HG02642 (cell line): ENCODE results near the gene EPHB1.
"Not testable (repeated sequence)": the region's sequence is repeated elsewhere in the genome, so short reads cannot be mapped to it uniquely, and the experiment has no call there.

Experiments
- ATAC-seq: cut with Tn5 transposase; IDR thresholded peaks from one replicate; pipeline ENCODE4 v1.9.1; 2021; ENCODE audit warnings: mild to moderate bottlenecking; ENCODE audit not compliant: unreplicated experiment, poor library complexity

EPHB1 gene

DNA sequence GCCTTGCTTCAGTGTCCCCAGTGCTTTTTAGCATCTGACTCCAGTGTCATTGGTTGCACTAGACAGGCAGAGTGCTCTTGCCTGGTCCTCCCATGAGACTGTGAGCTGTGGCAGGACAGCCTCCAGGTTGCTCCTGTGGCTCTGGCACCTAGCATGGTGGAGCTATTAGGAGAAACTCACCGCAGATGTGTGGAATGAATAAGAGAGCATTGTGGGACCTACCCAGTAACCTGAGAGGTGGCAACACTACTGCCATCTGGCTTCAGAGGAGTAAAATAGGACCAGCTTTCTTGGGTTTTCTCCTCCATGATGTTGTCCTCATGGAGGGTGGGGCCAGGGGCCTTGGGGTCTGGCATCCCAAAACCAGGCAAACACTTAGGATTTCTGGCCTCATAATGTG lies 183.6 kb downstream of the EPHB1 start:
- no peak for ATAC-seq

DNA sequence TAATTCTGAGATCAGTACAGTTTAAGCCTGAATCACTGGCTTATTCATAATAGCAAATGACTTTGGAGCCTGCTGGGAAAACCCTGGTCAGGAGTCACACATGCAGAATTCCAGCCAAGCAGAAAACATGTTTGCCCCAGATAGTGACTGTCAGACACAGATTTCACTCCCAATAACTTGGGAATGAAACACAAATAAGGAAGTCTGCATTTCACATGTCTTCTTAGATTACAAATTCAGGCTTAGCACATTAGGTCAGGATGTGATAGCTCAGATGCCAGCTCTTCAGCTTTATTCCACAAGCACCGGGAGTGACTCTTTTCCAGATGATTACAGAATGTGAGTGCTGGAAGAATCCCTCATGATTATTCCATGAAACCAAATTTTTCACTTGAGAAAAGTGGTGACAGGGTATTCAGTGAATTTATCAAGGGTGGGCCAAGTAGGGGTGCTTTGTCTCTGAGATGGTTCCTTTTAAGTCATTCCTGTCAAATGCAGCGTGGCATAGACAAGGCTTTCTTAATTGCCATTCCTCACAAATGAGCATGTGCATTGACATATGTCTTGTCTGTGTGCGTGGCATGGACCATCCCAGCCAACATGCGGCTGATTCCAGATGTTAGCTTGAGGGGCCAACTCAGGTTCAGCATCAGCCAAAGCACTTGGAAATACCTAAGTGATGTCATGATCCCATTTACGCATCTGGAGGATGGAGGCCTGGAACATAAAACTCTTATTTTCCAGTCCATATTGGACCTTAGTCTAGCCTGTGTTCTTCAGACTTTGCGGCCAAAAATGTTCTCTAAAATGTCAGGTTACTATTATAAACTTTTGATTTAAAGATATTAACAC lies 191.0 kb downstream of the EPHB1 start:
- no peak for ATAC-seq

DNA sequence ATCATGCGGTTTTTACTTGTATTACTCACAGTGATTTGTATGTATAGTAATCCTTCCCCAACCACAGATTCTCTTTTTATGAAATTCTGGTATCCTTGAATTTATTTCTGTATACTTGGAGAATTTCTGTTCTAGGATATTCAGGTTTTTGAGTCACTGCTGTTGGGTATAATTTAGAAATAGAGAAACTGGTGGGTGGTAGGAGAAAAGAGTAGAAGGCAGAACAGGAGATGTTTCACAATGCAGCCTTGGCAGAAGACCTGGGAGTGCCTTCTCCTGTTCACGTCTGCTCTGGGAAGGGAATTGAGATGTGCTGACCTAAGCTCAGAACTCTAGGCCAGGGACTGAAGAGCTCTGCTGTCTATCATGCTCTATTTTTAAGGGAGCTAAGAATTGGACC lies 193.6 kb downstream of the EPHB1 start:
- no peak for ATAC-seq

DNA sequence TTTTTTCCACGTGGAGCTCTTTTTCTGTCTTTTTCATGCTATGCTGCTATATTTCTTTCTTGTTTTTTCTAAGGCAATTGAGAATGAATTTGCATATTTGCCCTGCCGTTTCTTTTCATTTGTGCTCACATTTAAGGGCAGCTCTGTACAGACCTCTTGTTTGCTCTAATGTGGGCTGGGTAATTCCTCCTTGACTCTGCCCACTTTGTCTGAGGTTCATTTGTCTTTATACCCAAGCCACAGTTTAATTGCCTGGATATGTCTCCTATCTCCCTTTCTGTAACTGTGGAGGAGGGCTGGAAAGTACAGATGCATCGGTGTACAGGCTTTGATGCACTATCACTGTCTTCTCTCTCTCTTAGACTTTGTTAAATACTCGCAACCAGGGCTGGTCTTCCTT lies 195.9 kb downstream of the EPHB1 start:
- no peak for ATAC-seq

DNA sequence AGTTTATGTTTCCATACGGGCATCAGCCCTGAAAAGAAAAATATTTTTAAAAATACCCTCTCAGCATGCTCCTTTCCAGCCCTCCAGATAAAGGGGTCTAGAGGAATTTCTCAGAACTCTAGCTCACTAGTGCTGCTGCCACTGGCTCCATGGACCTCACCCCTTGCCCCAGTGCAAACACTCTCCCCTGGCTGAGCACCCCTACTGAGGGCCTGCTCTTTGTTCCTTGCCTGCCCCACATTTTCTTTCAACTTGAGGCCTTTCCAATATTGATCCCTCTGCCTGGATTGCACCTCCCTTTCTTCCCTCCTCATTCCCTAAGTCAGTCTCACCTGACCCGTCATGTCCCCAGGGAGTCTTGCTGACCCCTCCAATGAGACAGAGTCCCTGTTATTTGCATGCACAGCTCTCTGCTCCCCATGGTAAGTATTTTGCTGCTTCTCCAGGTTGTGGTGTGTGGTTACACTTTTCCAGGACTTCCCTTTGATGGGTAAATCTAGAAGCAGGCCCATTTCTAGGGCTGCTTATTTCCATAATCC lies 196.5 kb downstream of the EPHB1 start:
- ATAC-seq, result no peak

DNA sequence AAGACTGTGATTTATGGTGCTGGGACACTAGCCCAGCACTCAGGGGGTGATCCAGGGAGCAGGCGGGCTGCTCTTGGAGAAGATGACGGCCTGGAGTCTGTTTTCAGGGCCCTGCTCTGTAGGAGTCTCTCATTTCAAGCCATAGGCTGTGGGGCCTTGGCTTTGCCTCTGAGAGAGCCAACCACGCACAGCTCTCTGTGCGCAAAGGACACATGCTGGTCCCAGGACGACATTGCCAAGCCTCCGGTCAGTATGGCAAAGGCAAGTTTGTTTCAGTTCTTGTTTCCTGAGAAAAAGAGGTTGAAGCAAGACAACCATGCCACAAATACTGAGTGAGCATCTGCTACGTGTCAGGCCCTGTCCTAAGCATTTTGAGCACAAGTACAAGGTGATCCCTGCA lies 197.1 kb downstream of the EPHB1 start:
- ATAC-seq, result no peak

DNA sequence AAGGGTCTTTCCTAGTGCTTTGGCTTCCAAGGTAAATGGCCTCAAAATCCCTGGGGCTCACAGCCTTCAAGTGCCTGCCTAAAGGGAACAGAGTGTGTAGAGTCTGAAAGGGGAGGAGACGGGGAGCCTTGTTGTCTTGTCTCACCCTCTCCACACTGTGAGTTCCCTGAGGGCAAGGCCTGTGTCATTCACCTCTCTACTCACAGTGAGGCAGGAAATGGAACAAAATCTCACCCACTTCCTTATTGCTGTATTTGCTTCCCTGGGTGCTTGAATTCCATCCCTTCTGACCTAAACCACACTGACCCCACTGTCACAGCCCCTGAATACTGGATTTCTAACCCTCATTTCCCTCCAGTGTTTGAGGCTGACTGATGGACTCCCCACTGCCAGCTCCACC lies 197.5 kb downstream of the EPHB1 start:
- ATAC-seq, result no peak

DNA sequence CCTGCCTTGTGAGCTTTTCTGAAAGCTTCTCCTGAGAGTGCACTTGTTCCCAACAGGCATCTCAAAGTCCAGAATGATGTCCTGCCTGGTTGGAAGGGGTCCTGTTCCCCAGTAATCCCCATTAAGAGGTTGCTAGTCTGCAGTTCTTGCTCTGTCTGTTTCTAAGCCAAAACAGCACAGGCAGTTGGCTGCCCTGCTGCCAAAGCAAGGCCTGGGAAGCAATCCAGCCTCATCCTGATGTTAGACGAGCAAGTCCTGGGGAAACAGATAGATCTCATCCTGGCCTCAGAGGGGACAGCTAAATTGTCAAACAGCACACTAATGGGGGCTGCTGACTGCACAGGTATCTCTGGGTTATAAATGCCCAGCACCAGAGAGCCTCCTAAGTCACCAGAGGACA lies 198.0 kb downstream of the EPHB1 start:
- ATAC-seq, result no peak

DNA sequence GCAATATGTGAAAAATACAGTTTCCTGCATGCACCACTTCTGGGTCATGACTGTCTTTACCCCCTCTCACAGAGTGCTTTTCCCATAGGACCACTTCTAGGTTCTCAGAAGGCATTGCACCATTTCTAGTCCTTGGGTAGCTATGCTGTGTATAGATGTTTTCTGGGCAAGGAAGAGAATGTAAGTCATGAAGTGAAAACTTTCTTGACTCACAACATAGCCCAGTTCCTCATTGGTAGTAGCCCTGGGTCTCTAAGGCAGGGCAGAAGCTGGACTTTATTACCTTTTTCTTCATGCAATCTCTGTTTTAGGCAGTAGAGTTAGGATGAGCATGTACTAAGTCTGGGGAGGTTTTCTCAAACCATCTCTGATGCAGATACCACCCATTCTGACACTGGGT lies 203.1 kb downstream of the EPHB1 start:
- no peak for ATAC-seq

DNA sequence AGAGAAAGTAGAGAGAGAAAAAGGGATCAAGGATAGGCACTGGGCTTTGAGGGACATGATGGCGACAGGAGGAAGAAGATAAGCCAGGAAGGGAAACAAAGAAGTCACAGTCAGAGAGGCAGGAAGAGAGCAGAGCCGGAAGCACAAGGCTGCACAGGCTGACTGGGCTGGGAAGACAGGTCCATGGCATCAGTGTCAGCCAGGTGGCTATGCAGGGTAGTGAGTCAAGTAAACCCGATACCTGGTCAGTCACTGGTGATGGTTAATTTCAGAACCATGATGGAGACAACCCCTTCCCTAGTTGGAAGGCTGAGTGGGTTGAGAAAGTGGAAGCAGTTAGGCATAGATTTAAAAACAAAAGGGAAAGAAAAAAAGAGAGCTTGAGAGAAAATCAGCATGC lies 203.8 kb downstream of the EPHB1 start:
- peak; percentile 55 for ATAC-seq

DNA sequence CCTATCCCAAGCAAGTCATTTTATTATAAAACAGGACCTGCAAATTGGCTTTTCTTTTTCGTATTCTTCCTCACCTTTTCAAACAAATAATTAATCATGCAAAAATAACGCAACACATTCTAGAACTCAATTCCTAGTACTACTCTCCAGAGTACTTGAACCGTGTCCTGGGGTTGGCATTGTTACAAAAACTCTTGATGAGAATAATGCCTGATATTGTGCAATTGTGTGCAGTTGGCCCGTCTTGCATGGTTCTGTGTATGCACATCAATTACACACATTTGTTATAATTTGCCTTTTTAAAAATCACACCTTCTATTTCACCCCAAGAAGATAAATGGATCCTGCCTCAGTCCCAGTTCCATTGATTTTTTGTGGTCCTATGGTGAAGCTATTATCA lies 205.4 kb downstream of the EPHB1 start:
- ATAC-seq, result no peak

DNA sequence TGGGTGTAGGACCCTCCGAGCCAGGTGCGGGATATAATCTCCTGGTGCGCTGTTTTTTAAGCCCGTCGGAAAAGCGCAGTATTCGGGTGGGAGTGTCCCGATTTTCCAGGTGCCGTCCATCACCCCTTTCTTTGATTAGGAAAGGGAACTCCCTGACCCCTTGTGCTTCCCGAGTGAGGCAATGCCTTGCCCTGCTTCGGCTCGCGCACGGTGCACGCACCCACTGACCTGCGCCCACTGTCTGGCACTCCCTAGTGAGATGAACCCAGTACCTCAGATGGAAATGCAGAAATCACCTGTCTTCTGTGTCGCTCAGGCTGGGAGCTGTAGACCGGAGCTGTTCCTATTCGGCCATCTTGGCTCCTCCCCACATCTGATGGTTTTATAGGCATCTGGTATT lies 210.6 kb downstream of the EPHB1 start:
- ATAC-seq, result not testable (repeated sequence)

DNA sequence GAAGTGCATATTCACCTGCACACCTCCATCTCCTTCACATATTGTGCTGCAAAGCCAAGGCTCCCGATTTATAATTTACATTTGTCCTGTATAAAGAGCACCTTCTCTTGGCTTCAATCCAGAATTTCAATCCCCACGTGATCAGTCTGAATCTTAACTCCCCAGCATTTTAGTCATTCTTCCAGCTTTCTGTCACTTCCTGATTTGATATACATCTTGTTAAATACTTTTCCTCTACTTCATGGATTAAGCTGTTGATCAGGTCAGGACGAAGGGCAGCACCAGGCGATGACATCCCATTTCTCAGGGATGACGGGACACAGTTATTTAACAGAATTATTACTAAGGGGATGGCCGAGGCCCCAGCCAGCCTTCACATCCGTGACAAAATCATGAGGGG lies 212.5 kb downstream of the EPHB1 start:
- ATAC-seq, result no peak

DNA sequence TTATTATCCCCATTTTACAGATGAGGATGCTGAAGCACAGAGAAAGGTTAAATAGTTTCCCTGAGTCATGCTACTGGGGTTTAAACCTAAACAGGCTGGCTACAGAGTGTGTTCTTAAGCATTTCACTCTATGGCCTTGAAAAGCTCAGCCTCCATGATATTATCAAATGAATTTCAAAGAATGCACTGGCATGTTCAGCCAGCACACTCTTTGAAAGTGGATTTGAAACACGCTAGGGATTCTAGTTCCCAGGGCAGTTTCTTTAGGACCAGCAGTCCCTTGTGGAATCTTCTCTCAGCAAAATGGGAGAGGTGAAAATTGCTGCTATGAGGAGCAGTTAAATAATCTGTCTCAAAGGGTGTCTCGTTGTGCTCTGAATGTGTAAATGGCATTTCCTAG lies 213.3 kb downstream of the EPHB1 start:
- no peak for ATAC-seq

DNA sequence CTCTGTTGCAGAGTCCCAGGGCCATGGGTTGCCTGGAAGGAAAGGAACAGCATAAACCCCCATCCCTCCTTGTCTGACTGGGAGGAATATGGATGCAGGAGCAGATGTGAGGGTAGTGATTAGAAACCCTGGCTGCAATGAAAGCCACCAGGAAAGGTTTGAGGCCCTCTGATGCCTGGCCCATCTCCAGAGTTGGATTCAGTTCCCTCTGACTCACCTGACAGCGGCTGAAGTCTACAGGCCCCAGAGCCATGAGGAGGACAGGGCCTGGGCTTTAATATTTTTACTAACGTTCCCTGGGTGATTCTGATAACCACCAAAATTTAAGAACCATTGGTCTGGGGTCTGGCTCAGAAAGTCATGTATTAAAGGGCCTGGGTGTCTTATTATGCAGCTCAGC lies 214.0 kb downstream of the EPHB1 start:
- ATAC-seq, result no peak

DNA sequence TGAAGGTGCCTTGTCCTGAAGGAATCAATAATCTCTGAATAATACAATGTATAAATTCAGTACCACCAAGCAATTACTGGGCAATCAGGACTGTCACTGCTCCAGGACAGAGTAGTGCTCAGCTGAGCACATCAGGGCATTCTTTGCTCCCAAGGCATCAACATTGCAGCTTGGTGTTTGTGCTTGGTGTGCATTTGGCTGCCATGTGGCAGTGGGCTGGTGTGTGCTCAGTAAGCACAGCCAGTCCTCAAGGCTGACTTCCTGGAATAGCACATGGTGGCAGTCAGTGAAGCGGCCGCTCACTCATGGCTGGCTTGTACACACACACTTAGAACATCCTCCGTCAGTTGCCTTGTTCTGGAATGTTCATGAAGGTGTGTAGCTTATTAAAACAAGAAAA lies 217.0 kb downstream of the EPHB1 start:
- ATAC-seq, result no peak

DNA sequence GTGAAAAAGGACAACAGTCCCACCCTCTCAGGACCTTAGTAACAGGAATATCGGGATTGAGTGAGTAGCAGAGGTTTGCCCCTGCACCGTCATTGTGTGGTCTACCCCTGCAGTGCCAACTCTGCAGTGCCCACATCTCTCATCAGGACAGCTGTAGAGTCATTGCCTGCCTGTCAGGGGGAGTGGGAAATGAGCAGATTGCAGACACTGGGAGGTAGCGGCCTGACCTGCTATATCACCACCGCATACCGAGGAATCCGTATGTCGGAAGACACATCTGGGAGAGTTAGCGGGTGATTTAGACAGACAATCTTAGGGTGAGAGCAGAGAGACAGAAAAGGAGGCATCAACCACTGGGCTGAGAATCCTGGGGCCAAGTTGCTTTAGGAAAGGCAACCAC lies 218.1 kb downstream of the EPHB1 start:
- no peak for ATAC-seq

DNA sequence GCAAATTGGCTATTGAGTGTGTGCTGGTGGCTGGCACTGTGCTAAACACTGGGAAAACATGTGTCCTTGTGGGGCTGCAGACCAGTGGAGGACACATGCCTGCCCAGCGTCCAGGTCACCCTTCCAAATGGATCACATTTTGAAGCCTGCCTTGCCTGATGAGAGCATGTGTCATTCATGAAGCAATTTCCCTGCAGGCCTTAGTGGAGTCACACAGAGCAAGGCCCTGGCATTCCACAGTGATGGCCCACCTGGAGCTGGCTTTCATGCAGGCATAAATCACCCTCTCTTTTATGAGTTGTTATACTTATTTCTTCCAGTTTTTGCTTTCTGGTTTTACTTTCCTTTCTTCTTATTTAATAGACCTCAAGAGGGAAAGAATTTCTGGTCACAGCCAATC lies 219.5 kb downstream of the EPHB1 start:
- no peak for ATAC-seq

DNA sequence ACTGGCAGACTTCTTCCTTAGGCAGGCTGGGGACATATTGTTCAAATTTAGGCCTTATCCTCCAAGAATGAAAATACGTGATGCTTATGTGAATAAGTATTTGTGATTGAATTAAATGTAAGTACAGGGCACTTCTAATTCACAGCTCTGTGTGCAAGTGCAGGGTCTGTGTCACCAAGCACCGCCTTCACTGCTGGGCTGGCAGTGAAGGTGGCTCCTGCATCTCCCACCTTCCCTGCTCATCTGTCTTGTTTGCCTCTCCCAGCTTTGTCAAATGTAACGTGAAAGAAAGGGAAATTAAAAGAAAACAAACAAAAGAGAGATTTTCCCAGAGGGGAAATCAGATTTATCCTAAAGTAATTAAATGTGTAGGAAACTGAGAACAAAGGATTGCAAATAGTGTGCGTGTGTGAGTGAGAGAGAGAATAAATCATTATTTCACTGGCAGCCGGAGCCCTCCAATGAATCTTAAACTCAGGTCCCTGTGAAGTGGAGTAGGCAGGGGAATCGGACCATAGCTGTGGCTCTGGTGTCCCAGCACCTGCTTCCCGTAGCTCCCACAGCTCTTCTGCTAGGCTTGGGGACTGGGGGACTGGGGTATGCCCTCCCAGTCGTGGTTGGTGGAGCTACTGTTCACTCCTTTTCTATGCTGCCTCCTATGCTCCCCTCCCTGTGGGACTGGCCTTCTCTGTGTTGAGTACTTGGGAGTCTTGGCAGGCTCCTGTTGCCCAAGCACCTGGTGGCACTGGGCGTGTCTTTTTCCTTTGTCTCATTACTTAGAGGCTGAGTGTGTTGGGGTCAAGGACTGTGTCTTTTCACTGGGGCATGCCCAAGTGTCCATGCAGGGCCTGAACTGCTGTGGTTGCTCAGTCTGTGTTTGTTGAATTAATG lies 222.2 kb downstream of the EPHB1 start:
- no peak for ATAC-seq

DNA sequence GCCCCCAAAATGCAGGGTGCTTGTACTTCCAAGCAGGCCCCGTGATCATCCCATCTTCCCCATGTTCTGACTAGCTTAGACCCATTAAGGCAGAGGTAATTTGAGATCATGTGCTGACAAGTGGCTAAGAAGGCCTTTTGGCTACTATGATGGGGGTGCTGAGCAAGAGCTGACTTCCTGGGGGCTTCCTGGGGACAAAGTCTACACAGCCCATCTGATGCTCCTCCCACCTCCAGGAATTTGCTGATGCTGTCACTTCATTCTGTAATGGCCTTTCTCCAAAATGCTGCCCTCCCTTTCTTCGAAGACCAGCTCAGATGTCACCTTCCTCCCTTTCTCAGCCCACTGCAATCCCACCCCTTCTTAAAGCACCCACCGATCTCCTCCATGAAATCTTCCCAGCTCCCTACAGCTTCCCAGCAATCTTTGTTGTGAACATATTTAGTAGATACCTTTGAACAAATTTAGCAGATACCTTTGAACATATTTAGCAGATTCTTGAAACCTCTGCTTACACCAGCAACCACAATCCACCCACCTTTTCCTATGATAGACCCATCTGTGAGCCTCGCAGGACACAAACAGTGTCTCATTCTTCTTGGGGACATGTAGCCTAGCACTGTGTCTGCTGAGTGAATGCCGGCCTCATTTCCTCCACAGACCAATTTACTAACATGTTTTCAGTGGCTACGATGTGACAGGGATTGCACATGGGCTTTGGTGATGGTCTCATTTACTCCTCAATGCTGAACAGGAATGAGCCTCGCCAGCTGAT lies 223.3 kb downstream of the EPHB1 start:
- ATAC-seq, result peak; percentile 70

DNA sequence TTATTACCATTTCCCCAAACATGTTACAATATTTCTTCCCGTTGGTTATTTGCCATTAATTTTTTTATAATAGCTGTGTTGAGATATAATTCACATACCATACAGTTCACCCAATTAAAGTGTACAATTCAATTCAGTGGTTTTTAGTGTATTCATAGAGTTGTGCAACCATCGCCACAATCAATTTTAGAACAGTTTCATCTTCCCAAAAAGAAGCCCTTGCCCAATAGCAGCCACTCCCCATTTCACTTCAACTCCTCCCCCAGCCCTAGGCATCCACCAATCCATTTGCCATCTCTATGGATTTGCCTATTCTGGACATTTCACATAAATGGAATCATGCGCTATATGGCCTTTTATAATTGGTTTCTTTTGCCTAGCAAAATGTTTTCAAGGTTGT lies 225.1 kb downstream of the EPHB1 start:
- ATAC-seq, result no peak
